ENCODE results near the gene PCMTD2.

PCMTD2 gene

GRCh38 chr20:64256282-64256935 lies 861 bp downstream of the PCMTD2 start:
- DNase-seq (ENCODE audit: low read depth in 3 of 3, low spot score in 1 of 3) = no peak

GRCh38 chr20:64257107-64257757 lies 1.7 kb downstream of the PCMTD2 start:
- no peak for DNase-seq (ENCODE audit: low read depth in 3 of 3, low spot score in 1 of 3)

- DNase-seq (ENCODE audit: low read depth in 3 of 3, low spot score in 1 of 3) = no peak
These were observed 2.7 kb downstream of the PCMTD2 start for GRCh38 chr20:64258071-64258823.

GRCh38 chr20:64260239-64260638 lies 4.7 kb downstream of the PCMTD2 start:
- no peak for DNase-seq (ENCODE audit: low read depth in 3 of 3, low spot score in 1 of 3)

- no peak for DNase-seq (ENCODE audit: low read depth in 3 of 3, low spot score in 1 of 3)
These were observed 5.6 kb downstream of the PCMTD2 start for GRCh38 chr20:64261138-64261537.

- no peak for DNase-seq (ENCODE audit: low read depth in 3 of 3, low spot score in 1 of 3)
These were observed 8.5 kb downstream of the PCMTD2 start for GRCh38 chr20:64264091-64264490.

GRCh38 chr20:64265201-64265600 lies 9.7 kb downstream of the PCMTD2 start:
- DNase-seq (ENCODE audit: low read depth in 3 of 3, low spot score in 1 of 3) = no peak

GRCh38 chr20:64266988-64267387 lies 11.4 kb downstream of the PCMTD2 start:
- no peak for DNase-seq (ENCODE audit: low read depth in 3 of 3, low spot score in 1 of 3)

GRCh38 chr20:64268174-64268573 lies 12.6 kb downstream of the PCMTD2 start:
- DNase-seq (ENCODE audit: low read depth in 3 of 3, low spot score in 1 of 3) = no peak

GRCh38 chr20:64269604-64270411 lies 14.3 kb downstream of the PCMTD2 start:
- no peak for DNase-seq (ENCODE audit: low read depth in 3 of 3, low spot score in 1 of 3)

GRCh38 chr20:64271636-64272035 lies 16.1 kb downstream of the PCMTD2 start:
- DNase-seq (ENCODE audit: low read depth in 3 of 3, low spot score in 1 of 3) = no peak

- DNase-seq (ENCODE audit: low read depth in 3 of 3, low spot score in 1 of 3) = no peak
These were observed 17.6 kb downstream of the PCMTD2 start for GRCh38 chr20:64273109-64273508.

GRCh38 chr20:64276817-64277216 lies 21.3 kb downstream of the PCMTD2 start:
- no peak for DNase-seq (ENCODE audit: low read depth in 3 of 3, low spot score in 1 of 3)

GRCh38 chr20:64277571-64278316 lies 22.2 kb downstream of the PCMTD2 start:
- no peak for DNase-seq (ENCODE audit: low read depth in 3 of 3, low spot score in 1 of 3)

- DNase-seq (ENCODE audit: low read depth in 3 of 3, low spot score in 1 of 3) = no peak
These were observed 22.8 kb downstream of the PCMTD2 start for GRCh38 chr20:64278317-64278681.

- DNase-seq (ENCODE audit: low read depth in 3 of 3, low spot score in 1 of 3) = no peak
These were observed 24.4 kb downstream of the PCMTD2 start for GRCh38 chr20:64279826-64280459.

GRCh38 chr20:64280460-64280843 lies 24.9 kb downstream of the PCMTD2 start:
- DNase-seq (ENCODE audit: low read depth in 3 of 3, low spot score in 1 of 3) = no peak

- no peak for DNase-seq (ENCODE audit: low read depth in 3 of 3, low spot score in 1 of 3)
These were observed 28.1 kb downstream of the PCMTD2 start for GRCh38 chr20:64283646-64284045.

GRCh38 chr20:64285579-64286446 lies 30.3 kb downstream of the PCMTD2 start:
- peak; percentile 26 to 45 (median 27) for DNase-seq (ENCODE audit: low read depth in 3 of 3, low spot score in 1 of 3)
